GM12872 (cell line): ENCODE data around the gene C1orf50.

ENCODE experiments used
- CTCF ChIP-seq: IDR thresholded peaks from 3 replicates; pipeline ENCODE4 v1.5.1; 2011; ENCODE audit warnings: low read depth, mild to moderate bottlenecking, low read length, moderate library complexity; ENCODE audit not compliant: insufficient read depth

The C1orf50 gene

GRCh38 chr1:42748021-42748420 lies 19.0 kb upstream of the C1orf50 start:
- no peak for TF ChIP-seq CTCF

DNA sequence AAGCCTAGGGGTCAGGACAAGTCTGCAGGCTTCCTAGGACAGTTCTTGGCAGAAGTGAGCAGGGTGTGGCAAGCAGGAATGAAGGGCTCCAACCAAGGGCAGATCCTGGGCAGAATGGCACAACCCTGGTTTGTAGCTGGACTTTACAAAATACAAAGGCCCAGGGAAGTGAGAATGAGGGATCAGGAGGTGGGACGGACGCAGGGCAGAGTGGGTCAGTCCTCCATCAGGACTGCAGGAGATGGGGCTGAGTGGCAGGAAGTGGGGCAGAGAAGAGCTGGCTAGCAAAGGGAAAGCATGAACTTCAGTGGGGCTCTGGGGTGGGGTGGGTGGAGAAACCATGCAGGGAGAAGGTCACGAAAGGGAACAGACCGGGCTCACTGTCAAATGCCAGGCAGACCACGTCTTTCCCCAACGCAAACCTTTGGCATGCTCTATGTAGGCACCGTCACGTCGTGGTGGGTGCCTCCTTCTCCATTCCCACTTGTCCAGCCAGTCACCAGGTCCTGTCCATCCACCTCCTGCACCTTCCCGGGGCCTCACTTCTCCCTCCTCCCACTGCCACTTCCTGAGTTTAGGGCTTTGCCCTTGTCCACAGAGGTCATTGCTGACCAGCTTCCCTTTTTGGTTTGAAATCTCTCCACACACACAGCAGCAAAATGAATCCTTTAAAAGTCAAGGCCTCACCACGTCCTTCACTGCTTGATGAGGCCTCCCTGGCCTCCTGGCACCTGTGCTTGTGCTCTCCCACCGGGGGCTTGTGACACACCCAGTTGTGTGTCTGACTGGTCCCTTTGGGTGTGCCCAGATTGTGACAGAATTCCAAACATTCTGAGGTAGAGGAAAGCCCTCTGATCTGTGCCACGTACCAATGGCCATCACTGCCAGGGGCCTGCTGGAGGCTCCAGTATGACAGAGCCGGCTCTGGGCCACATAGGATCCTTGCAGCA lies 18.3 kb upstream of the C1orf50 start:
- no peak for TF ChIP-seq CTCF

DNA sequence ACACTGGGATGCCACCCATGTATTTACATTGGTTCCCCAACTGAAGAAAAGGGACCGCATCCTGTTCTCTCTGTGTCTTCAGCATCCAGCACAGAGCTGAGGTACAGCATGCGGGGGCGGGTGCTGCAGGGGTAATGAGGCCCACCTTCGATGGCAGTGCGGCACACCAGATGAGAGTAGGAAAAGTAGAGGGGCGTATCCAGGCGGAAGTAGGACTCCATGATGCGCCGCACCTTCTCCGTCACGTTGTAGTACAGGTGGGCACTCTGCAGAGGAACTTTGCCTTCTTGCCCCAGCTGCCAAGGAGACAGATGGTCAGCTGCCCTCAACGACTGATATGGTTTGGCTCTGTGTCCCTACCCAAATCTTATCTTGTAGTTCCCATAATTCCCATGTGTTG lies 17.0 kb upstream of the C1orf50 start:
- TF ChIP-seq CTCF, result no peak

DNA sequence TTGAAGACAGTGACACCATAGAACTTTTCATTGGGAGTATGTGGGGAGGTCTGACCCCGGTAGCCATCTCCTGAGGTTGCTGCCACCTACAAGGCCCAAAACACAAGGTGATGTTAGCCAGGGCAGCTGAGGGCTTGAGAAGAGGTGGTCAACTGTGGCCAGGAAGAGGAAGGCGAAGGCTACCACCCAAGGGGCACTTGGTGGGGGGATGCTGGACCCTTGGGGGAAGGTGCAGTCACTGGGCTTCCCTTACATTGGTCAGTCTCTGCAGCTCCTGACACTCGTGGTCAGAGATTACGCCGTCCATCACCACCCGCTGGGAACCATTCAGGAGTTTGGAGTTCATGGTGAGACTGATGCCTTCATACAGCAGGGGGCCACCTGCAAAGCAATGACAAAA lies 14.8 kb upstream of the C1orf50 start:
- no peak for TF ChIP-seq CTCF

DNA sequence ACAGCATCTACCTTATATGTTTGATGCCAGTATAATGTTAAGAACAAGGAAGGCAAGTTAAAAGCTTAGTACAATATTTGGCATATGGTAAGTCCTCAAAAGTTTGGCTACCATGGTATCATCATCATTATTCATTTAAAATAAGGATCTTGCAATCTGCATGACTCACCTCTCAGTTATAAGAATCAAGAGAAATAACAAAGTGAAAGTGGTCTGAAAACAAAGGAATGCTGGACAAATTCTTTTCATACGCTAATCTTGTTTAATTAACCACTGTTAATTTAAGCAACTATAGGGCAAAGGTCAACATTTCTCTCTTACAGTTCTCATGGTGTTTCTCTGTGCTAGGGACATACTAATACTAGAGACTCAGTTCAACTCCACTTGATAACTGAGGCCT lies 14.0 kb upstream of the C1orf50 start:
- no peak for TF ChIP-seq CTCF

GRCh38 chr1:42756956-42757891 lies 9.8 kb upstream of the C1orf50 start:
- TF ChIP-seq CTCF, result peak; percentile 83

DNA sequence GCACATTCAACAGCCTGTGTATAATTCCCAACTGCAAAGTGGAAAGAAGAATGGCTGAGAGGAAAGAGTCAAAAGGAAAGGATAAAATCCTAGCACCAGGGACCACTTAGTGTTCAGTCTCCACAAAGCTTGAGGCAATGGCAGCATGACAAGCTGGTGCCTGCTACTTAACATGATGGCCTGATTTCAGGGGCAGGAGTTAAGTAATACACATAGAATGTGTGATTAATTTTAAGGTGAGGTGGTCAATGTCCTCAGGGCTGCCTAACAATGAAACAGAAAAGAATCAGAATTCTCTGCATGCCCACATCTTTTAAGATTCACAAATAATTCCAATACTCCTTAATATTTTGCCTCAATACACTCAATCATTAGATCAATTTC lies 9.2 kb upstream of the C1orf50 start:
- no peak for TF ChIP-seq CTCF
